ENCODE results near the gene CHTF18. TPM values are rescaled to one million over a fixed set of nuclear protein-coding genes. Genes with fewer than 3 reads are reported as not detected.
A peak's percentile ranks its signal among the peaks of the same experiment; 100 is the strongest.

The CHTF18 gene
- polyA plus RNA-seq (5.7 to 6.7 TPM (median 5.7 TPM) in 3 replicates), polyA minus RNA-seq (2.2 to 6.1 TPM (median 5.8 TPM) in 3 replicates)
- polyA plus RNA-seq (2011; ENCODE audit: low read depth) = 1.8 TPM
- 2.3 and 4.3 TPM in 2 replicates for polyA plus RNA-seq (2011; cell fraction: cytosol; rRNA removed)
- 15.4 and 27.3 TPM in 2 replicates for polyA plus RNA-seq (2011; cell fraction: nucleus; rRNA removed)
- polyA plus RNA-seq (2012; ENCODE audit: low replicate concordance) = 3.0 and 15.1 TPM in 2 replicates
- polyA minus RNA-seq (2011; cell fraction: cytosol; rRNA and poly(A)+ RNA removed) = 12.1 TPM
- 8.8 and 10.4 TPM in 2 replicates for polyA minus RNA-seq (2011; cell fraction: nucleus; rRNA and poly(A)+ RNA removed)

- peaks cover 27% of the 10 kb centered on the region for H3K79me2 ChIP-seq (ENCODE audit: control insufficient read depth, insufficient read depth, low read length)
- FAIRE-seq (no peak), DNase-seq (ENCODE audit: low read depth, low spot score) (no peak)
- H4K20me1 ChIP-seq (ENCODE audit: control insufficient read depth, extremely low read depth, insufficient read depth, low read length) = peaks cover 7% of the 10 kb centered on the region
- H3K9me3 ChIP-seq (ENCODE audit: control insufficient read depth, low read depth, low read length) = no peaks in the 10 kb centered on the region
- H3K9me1 ChIP-seq (ENCODE audit: control insufficient read depth, extremely low read depth, insufficient read depth, low read length) = no peaks in the 10 kb centered on the region
- H3K9ac ChIP-seq (ENCODE audit: control insufficient read depth, extremely low read depth, insufficient read depth, low read length) = peak within 1 kb of the TSS; percentile 83
- peaks cover 5 to 12% of the 10 kb centered on the region in 2 experiments for H3K36me3 ChIP-seq (ENCODE audit: control insufficient read depth in 2 of 2, extremely low read depth in 1 of 2, insufficient read depth in 2 of 2, low read length in 2 of 2)
- H3K4me3 ChIP-seq (ENCODE audit: control insufficient read depth in 2 of 3, extremely low read depth in 1 of 3, insufficient read depth in 2 of 3, low read depth in 1 of 3, low read length in 3 of 3) = peak within 1 kb of the TSS; percentile 74 to 86 (median 86)
- H3K27me3 ChIP-seq (ENCODE audit: control insufficient read depth, extremely low read depth, insufficient read depth, low read length) = no peaks in the 10 kb centered on the region
- peaks cover 19% of the 10 kb centered on the region for H3K4me1 ChIP-seq (ENCODE audit: control insufficient read depth, extremely low read depth, insufficient read depth, low read length)
- peak within 1 kb of the TSS; percentile 88 for H3K4me2 ChIP-seq (ENCODE audit: control insufficient read depth, extremely low read depth, insufficient read depth, low read depth, low read length)
- TF ChIP-seq CTCF (optimal IDR thresholded peaks at IDR 0.05 in 1 of 3, IDR thresholded peaks at IDR 0.05 in 1 of 3, conservative IDR thresholded peaks at IDR 0.05 in 1 of 3; ENCODE audit: extremely low read depth in 1 of 3, insufficient read depth in 2 of 3, low read length in 3 of 3) (no peak), EZH2 (IDR thresholded peaks at IDR 0.05; ENCODE audit: low read length) (no peak)
- H2AFZ ChIP-seq (ENCODE audit: control insufficient read depth, low read length) = peak within 1 kb of the TSS; percentile 79
- peak within 1 kb of the TSS; percentile 47 for H3K27ac ChIP-seq (ENCODE audit: control insufficient read depth, insufficient read depth, low read length)
- dilution Hi-C loops (cut with MboI; ENCODE audit: extremely low pct_ligation_motif_present, low sequenced_read_pairs) = no loop called here
Observed at GRCh38 chr16:788399-789126, at the start of gene CHTF18. TSS of gene CHTF18 (plus strand) at chr16:788620. CDS start at chr16:788685, 65 bp downstream.

DNA sequence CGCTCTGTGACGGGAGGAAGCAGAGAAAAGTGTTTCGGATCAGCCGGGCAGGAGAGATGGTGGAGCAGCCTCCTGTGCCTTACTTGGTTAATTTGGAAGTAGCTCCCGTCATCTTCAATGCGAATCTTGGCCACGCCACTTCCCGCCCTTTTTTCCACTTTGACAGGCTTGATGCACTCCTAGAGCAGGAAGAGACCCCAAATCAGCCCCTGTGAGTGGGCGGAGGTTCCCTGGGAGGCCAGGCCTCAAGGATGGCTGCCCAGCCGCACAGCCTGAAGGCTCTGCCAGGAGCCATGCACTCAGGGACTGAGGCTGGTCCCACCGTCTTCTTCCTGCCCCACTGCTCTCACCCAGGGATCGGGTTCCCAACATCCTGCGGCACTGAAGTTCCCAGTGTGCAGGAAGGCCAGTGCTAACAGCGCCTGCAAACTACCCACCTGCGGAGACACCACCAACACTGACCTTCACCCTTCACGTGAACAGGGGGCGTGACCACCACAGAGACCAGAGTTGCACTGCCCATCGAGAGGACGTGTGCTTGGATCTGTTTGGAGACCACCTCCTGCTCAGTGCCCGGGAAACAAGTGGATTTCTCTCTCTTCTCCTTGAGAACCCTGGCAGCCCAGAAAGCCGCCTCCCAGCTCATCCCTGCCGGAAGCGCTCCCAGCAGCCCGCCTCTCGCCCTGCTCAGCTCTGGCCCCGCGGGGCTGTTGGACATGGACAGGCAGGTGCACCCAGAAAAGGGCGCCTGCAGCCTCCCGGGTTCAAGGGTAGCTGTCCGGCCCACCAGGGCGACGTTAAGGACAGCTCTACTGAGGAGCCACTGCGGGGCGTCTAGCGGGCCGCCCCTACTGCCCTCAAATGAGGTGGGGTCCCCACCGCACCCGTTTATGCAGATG is 48.6 kb upstream of the CHTF18 start:
- Histone ChIP-seq H3K4me2 (ENCODE audit: control insufficient read depth, extremely low read depth, insufficient read depth, low read depth, low read length) (peak overlapping the region; percentile 76), H4K20me1 (ENCODE audit: control insufficient read depth, extremely low read depth, insufficient read depth, low read length) (no peaks in the 10 kb centered on the region), H3K9me3 (ENCODE audit: control insufficient read depth, low read depth, low read length) (no peaks in the 10 kb centered on the region), H3K4me3 (ENCODE audit: control insufficient read depth in 2 of 3, extremely low read depth in 1 of 3, insufficient read depth in 2 of 3, low read depth in 1 of 3, low read length in 3 of 3) (peak overlapping the region; percentile 76 to 91 (median 88)), H3K9ac (ENCODE audit: control insufficient read depth, extremely low read depth, insufficient read depth, low read length) (peak overlapping the region; percentile 83), H3K36me3 (ENCODE audit: control insufficient read depth in 2 of 2, extremely low read depth in 1 of 2, insufficient read depth in 2 of 2, low read length in 2 of 2) (peaks cover 16 to 17% of the 10 kb centered on the region in 2 experiments), H3K9me1 (ENCODE audit: control insufficient read depth, extremely low read depth, insufficient read depth, low read length) (no peaks in the 10 kb centered on the region), H3K27me3 (ENCODE audit: control insufficient read depth, extremely low read depth, insufficient read depth, low read length) (no peaks in the 10 kb centered on the region), H3K4me1 (ENCODE audit: control insufficient read depth, extremely low read depth, insufficient read depth, low read length) (peaks cover 17% of the 10 kb centered on the region), H2AFZ (ENCODE audit: control insufficient read depth, low read length) (no peak overlapping the region), H3K27ac (ENCODE audit: control insufficient read depth, insufficient read depth, low read length) (peak overlapping the region; percentile 63), H3K79me2 (ENCODE audit: control insufficient read depth, insufficient read depth, low read length) (peaks cover 12% of the 10 kb centered on the region)
- TF ChIP-seq CTCF (optimal IDR thresholded peaks at IDR 0.05 in 1 of 3, IDR thresholded peaks at IDR 0.05 in 1 of 3, conservative IDR thresholded peaks at IDR 0.05 in 1 of 3; ENCODE audit: extremely low read depth in 1 of 3, insufficient read depth in 2 of 3, low read length in 3 of 3) = no peak
- FAIRE-seq (no peak), DNase-seq (ENCODE audit: low read depth, low spot score) (no peak)
- dilution Hi-C loops (cut with MboI; ENCODE audit: extremely low pct_ligation_motif_present, low sequenced_read_pairs) = no loop called here

Measured in keratinocyte (primary cell).